Neural cell (in vitro differentiated cells): ENCODE measurements around the gene EPYC.

Experiments used
- CTCF ChIP-seq: fragments of 450-650 bp; IDR thresholded peaks from 2 replicates; pipeline ENCODE4 v1.5.1; 2014; ENCODE audit warnings: antibody characterized with exemption, mild to moderate bottlenecking, moderate library complexity; ENCODE audit not compliant: poor library complexity, severe bottlenecking
- REST ChIP-seq: IDR thresholded peaks from 2 replicates; pipeline ENCODE4 v1.6.1; 2012; ENCODE audit warnings: borderline replicate concordance
- SMC3 ChIP-seq: fragments of 450-650 bp; conservative IDR thresholded peaks from 2 replicates; pipeline ENCODE4 v1.6.1; 2014; ENCODE audit warnings: antibody characterized with exemption, mild to moderate bottlenecking, moderate library complexity; ENCODE audit not compliant: poor library complexity

GRCh38 chr12:90915353-90915752 lies 89.4 kb downstream of the EPYC start:
- no peak for TF ChIP-seq SMC3
- TF ChIP-seq CTCF: no peak
- TF ChIP-seq REST: no peak
